DMS 273 treated with DMSO at 0.1 percent for 48 hours (cell line): ENCODE data around the gene CFAP410.
"Not testable (repeated sequence)": the region's sequence is repeated elsewhere in the genome, so short reads cannot be mapped to it uniquely, and the experiment has no call there.

Source experiments
- DNase-seq: peaks from one replicate; lab custom pipeline; 2025; lab: John Stamatoyannopoulos, UW

CFAP410 gene

DNA sequence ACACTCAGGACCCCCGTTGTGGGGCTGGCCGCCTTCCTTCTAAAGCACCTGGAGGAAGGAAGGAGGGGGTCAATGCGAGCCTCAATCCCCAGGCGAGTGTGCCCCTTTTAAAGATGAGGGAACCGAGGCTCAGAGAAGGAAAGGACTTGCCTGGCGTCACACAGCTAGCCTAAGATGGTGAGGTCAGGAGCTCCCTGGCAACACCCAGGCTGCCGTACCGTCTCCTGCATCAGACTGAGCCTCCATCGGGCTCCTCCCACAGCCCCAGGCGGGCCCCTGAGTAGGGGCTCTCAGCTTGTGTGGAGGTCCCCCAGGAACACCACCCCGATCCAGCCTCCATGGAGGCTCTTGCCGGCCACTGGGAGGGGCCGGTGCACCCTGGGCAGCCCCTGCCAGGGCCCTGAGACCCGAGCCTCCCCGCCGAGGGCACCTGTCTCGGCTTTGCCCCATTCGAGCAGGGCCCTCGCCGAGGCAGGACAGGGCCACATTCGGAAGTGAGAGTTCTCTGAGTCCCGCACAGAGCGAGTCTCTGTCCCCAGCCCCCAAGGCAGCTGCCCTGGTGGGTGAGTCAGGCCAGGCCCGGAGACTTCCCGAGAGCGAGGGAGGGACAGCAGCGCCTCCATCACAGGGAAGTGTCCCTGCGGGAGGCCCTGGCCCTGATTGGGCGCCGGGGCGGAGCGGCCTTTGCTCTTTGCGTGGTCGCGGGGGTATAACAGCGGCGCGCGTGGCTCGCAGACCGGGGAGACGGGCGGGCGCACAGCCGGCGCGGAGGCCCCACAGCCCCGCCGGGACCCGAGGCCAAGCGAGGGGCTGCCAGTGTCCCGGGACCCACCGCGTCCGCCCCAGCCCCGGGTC lies 53.8 kb downstream of the CFAP410 start, which contains the start of gene AIRE:
Gene AIRE (plus strand): TSS at position 739 of the 855 bp plus-strand sequence. CDS start 131 bp downstream, outside the sequence.
- no peak for DNase-seq

DNA sequence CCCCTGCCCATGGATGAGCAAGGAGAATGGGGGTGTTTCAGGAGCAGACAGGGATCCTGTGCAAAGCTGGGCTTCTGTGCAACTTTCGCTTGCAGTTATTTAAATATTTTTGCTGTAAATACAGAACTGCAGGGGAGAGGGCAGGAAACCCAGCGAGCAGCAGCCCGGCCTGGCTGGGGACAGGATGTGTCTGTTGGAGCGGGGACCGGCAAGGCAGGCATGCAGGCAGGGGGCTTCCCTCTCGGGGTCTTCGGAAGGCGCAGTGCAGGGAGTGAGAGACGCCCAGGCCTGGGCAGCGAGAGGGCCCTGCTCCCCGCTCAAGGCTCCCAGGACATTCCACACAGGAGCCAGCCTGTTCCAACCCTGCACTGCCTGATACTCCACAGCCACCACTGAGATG lies 55.2 kb downstream of the CFAP410 start:
- DNase-seq = no peak

- not testable (repeated sequence) for DNase-seq
These were observed 55.9 kb downstream of the CFAP410 start for GRCh38 chr21:44283211-44283785.

- no peak for DNase-seq
These were observed 56.8 kb downstream of the CFAP410 start for GRCh38 chr21:44282370-44282769.

- no peak for DNase-seq
These were observed 57.4 kb downstream of the CFAP410 start for GRCh38 chr21:44281801-44282200.

GRCh38 chr21:44279354-44280260 lies 59.6 kb downstream of the CFAP410 start:
- peak; percentile 34 for DNase-seq
